AG09319 (cell line): ENCODE results near the gene TMEM200A.

Experiments
- DNase-seq: peaks from one replicate; pipeline ENCODE4 v3.0.0-alpha.2; 2010; ENCODE audit warnings: low read depth; ENCODE audit errors: extremely low read depth
- TF ChIP-seq, protein P1 (sequence below): IDR thresholded peaks from 2 replicates; pipeline ENCODE4 v1.5.1; 2011; ENCODE audit warnings: low read depth, mild to moderate bottlenecking, inconsistent platforms, low read length, moderate library complexity

Gene TMEM200A

DNA sequence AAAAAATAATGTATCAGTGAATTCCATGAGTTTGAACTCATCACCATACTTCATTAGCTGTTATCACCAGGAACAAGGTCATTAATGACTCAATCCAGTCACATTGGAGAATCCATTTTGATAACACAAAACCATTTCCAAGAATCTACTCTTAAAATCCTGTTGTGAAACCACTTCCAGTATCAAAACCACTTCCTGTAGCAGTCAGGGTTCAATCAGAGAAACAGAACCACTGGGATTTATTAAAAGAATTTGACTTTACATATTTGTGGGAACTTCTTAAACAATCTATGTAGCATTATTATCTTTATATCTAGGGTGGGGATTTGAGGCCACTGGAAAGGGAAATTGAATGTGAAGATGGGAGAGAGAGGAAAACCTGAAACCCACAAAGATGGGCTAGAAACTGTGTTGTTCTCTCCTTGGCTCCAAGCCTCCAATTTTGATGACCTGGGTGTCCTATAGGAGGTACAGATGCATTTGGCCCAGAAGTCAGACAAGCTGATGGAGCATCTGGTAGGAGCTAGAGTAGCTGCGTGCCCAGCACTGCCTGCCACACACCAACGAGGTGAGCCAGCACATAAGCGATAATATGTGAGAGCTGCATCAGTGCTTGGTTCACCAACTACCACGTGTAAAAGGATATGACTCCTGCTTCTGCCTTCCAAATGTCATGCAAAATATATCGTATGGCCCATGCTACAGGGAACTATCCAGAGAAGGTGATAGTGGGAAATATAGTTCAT, 117.0 kb downstream of the TMEM200A start:
- peak; percentile 24 for DNase-seq
- TF ChIP-seq, protein P1, sequence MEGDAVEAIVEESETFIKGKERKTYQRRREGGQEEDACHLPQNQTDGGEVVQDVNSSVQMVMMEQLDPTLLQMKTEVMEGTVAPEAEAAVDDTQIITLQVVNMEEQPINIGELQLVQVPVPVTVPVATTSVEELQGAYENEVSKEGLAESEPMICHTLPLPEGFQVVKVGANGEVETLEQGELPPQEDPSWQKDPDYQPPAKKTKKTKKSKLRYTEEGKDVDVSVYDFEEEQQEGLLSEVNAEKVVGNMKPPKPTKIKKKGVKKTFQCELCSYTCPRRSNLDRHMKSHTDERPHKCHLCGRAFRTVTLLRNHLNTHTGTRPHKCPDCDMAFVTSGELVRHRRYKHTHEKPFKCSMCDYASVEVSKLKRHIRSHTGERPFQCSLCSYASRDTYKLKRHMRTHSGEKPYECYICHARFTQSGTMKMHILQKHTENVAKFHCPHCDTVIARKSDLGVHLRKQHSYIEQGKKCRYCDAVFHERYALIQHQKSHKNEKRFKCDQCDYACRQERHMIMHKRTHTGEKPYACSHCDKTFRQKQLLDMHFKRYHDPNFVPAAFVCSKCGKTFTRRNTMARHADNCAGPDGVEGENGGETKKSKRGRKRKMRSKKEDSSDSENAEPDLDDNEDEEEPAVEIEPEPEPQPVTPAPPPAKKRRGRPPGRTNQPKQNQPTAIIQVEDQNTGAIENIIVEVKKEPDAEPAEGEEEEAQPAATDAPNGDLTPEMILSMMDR: no peak

DNA sequence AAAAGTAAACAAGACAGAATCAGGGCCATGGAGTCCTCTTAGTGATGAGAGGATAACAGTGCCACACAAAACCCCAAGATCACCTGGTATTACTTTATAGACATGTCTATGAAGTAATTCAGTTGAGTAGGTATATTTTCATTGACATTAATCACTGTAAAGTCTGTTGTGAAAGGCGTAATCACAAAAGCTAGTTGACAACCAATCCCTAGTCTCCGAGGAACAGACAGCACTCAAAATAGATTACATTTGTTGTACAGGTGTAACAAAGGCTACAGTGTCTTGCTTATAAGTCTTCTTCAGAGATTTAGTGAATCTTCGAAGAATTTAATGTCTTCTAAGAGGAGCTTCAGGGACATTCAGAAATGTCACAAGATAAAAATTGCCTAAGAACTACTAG, 120.1 kb downstream of the TMEM200A start:
- no peak for DNase-seq
- TF ChIP-seq, protein P1: no peak

DNA sequence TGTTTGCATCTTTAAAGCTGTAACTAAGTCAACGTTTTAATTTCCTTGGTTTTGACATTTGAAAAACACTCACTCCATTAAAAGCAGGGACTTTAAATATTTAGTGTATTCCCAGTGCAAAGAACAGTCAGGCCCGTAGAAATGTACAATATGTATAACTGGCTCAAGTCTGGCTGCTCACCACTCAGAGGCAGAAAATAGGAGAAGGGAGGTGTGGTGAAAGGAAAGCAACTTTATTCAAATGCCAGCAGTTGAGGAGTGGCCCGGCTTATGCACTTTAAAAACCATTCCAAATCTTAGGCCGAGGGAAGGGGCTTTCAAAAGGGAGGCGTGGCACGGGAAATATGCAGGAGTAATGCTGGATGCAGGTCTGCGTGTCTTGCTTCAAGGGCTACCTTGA, 120.6 kb downstream of the TMEM200A start:
- TF ChIP-seq, protein P1: no peak
- no peak for DNase-seq

DNA sequence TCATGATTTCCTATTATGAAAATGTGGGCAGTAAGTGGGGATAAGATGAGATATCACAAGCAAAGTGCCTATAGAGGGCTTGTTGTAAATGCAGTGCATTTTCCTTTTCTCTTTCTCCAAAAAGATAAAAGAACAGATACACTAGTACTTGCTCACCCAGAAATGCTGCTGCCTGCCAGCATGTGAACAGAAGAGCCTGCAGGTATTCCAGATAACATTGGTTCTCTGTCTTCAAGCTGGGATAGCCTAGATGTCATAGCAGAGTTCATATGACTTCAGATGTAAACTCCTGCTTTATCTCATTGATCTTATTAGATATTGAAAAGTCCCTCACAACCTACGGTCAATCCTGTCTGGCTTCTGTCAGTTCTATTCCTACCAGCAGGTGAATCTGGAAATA, 123.7 kb downstream of the TMEM200A start:
- no peak for DNase-seq
- TF ChIP-seq, protein P1: no peak
